SH-SY5Y (cell line): ENCODE results near the gene HDAC9.

Experiments used
- GATA2 ChIP-seq: IDR thresholded peaks from 2 replicates; pipeline ENCODE4 v1.6.1; 2011; ENCODE audit warnings: mild to moderate bottlenecking, low read depth, low read length
- GATA3 ChIP-seq: IDR thresholded peaks from 2 replicates; pipeline ENCODE4 v1.6.1; 2011; ENCODE audit warnings: low read depth, mild to moderate bottlenecking, low read length, moderate library complexity

DNA sequence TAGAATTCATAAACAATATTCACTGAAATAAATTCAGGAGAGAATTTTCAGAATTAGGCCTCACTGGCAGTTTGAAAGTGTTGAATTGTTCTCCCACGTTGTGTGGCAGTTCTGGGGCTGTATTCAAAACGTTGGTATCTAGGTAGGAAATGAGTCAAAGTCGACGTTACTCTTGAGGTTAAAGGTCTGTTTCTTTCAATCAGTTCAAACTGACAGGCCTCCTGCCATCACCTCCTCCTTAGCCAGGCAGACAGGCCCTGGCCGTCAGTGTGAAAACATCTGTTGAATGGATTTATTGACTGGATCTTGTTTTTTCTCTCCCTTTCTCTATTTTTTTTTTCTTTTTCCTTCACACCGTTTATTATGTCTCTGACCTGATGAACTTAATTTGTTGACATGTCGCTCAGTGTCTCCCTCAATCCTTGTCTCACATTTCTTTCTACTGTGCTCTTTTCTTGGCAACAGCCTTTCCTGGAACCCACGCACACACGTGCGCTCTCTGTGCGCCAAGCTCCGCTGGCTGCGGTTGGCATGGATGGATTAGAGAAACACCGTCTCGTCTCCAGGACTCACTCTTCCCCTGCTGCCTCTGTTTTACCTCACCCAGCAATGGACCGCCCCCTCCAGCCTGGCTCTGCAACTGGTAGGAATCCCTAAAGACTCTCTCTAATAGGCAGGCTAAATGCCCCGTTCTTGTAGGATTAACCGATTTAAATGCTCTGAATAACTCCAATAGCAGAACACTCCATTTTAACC lies 231.7 kb downstream of the HDAC9 start:
- no peak for TF ChIP-seq GATA2
- no peak for TF ChIP-seq GATA3
